ENCODE results near the gene HPSE2. TPM values are rescaled to one million over a fixed set of nuclear protein-coding genes. Genes with fewer than 3 reads are reported as not detected.

The HPSE2 gene
- total RNA-seq, 1 experiment from 2014 or later: 0.20 TPM

DNA sequence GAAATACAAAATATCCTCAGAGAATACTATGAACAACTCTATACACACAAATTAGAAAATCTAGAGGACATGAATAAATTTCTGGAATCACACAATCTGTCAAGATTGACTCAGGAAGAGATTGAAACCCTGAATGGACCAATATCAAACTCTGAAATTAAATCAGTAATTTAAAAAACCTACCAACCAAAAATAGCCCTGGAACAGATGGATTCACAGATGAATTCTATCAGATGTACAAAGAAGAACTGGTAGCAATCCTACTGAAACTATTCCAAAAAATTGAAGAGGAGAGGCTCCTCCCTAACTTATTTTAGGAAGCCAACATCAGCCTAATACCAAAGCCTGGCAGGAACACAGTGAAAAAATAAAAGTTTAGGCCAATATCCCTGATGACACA lies 190.0 kb downstream of the HPSE2 start:
- Histone ChIP-seq H2BK5ac (ENCODE audit: insufficient read length, low read length) (no peak overlapping the region), H2AFZ (ENCODE audit: low read length) (no peak overlapping the region), H3K4me1 (ENCODE audit: insufficient read depth, low read length) (no peaks in the 10 kb centered on the region), H3K4ac (ENCODE audit: low read depth, low read length) (no peak overlapping the region), H3K27me3 (ENCODE audit: insufficient read depth, low read length) (no peaks in the 10 kb centered on the region), H3T11ph (ENCODE audit: low read length) (no peak overlapping the region), H2AK5ac (ENCODE audit: insufficient read length, low read length) (no peak overlapping the region), H4K5ac (ENCODE audit: insufficient read length, low read depth, low read length) (no peak overlapping the region), H3K23ac (ENCODE audit: insufficient read length, low read depth, low read length) (no peak overlapping the region), H3K27ac (ENCODE audit: insufficient read length, low read depth, low read length) (no peak overlapping the region), H3K23me2 (ENCODE audit: insufficient read length, low read depth, low read length, poor library complexity, severe bottlenecking) (no peaks in the 10 kb centered on the region), H3K79me1 (ENCODE audit: insufficient read depth, low read depth, low read length, poor library complexity, severe bottlenecking) (no peaks in the 10 kb centered on the region), H3K56ac (ENCODE audit: insufficient read length, low read depth, low read length) (no peak overlapping the region), H3K79me2 (ENCODE audit: insufficient read depth, low read length) (no peaks in the 10 kb centered on the region), H2BK20ac (ENCODE audit: low read depth, low read length, poor library complexity, severe bottlenecking) (no peak overlapping the region), H4K20me1 (ENCODE audit: control insufficient read depth, insufficient read depth, insufficient read length) (no peaks in the 10 kb centered on the region), H3K9me3 (ENCODE audit: control insufficient read depth, low read depth, low read length) (no peaks in the 10 kb centered on the region), H2BK15ac (ENCODE audit: low read depth, low read length) (no peak overlapping the region), H3K14ac (ENCODE audit: insufficient read depth, low read length) (no peak overlapping the region), H3K4me2 (ENCODE audit: insufficient read depth, insufficient read length, low read length) (no peak overlapping the region), H2BK120ac (ENCODE audit: low read depth, low read length, poor library complexity, severe bottlenecking) (no peak overlapping the region), H3K9ac (ENCODE audit: extremely low read depth, insufficient read length, low read length) (no peak overlapping the region), H4K91ac (ENCODE audit: insufficient read length, low read depth, low read length) (no peak overlapping the region), H2BK12ac (ENCODE audit: insufficient read length, low read depth, low read length) (no peak overlapping the region), H3K18ac (ENCODE audit: insufficient read length, low read depth, low read length) (no peak overlapping the region), H4K8ac (replicated peaks; ENCODE audit: insufficient read length, low read depth, low read length) (no peak overlapping the region)
- DNase-seq: no peak
- no peaks in the 10 kb centered on the region for H3K4me1 Mint-ChIP-seq
- peaks cover 48 to 50% of the 10 kb centered on the region in 2 experiments for H3K9me3 Mint-ChIP-seq
- H3K27me3 Mint-ChIP-seq (ENCODE audit: low read depth): peaks cover 2% of the 10 kb centered on the region; the same call in 1 of the 2 replicates
- no peak overlapping the region for H3K4me3 Mint-ChIP-seq
- TF ChIP-seq, protein P1, sequence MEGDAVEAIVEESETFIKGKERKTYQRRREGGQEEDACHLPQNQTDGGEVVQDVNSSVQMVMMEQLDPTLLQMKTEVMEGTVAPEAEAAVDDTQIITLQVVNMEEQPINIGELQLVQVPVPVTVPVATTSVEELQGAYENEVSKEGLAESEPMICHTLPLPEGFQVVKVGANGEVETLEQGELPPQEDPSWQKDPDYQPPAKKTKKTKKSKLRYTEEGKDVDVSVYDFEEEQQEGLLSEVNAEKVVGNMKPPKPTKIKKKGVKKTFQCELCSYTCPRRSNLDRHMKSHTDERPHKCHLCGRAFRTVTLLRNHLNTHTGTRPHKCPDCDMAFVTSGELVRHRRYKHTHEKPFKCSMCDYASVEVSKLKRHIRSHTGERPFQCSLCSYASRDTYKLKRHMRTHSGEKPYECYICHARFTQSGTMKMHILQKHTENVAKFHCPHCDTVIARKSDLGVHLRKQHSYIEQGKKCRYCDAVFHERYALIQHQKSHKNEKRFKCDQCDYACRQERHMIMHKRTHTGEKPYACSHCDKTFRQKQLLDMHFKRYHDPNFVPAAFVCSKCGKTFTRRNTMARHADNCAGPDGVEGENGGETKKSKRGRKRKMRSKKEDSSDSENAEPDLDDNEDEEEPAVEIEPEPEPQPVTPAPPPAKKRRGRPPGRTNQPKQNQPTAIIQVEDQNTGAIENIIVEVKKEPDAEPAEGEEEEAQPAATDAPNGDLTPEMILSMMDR (conservative IDR thresholded peaks at IDR 0.05): no peak
- H3K27ac Mint-ChIP-seq: no peak overlapping the region
- peaks cover 8 to 44% (median 16%) of the 10 kb centered on the region in 3 experiments for H3K36me3 Mint-ChIP-seq (ENCODE audit: insufficient read depth in 1 of 3, low read depth in 3 of 3)
